ENCODE results near the gene NIN.
A peak's percentile ranks its signal among the peaks of the same experiment; 100 is the strongest.
"Not testable (repeated sequence)": the region's sequence is repeated elsewhere in the genome, so short reads cannot be mapped to it uniquely, and the experiment has no call there.

NIN gene

DNA sequence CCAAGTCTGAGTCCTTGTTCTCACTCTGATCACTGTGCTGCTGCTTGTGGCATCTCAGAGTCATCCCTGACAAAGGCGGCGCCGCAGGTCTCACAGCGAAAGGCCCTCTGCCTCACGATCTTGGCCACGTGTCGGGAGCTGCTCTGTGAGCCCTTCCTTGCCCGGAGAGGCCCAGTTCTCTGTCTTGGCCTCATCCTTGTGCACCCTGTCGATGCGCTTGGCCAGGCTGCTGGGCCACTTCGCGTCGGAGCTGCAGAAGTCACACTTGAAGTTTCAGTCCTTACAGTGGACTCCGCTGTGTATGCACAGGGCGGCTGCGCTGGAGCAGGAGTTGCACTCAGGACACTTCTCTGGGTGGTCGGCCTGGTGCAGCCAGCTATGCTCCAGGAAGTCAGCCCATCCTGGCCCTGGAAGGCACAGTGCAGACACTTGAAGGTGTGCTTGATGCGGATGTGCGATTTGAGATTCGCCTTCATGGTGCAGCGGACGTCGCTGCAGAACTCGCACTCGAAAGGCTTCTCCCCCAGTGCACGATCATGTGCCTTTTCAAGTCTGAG lies 126.4 kb downstream of the NIN start:
- Histone ChIP-seq H3K9ac (ENCODE audit: low read length) (no peak overlapping the region), H3K9me2 (ENCODE audit: low read depth, low read length) (no peaks in the 10 kb centered on the region), H3K27me3 (ENCODE audit: insufficient read depth, low read length) (no peaks in the 10 kb centered on the region), H3K36me3 (ENCODE audit: insufficient read depth, low read length) (no peaks in the 10 kb centered on the region), H4K20me1 (ENCODE audit: insufficient read depth, low read length) (no peaks in the 10 kb centered on the region), H2AFZ (ENCODE audit: low read length) (no peak overlapping the region), H3K9me3 (ENCODE audit: low read length) (0 out of 2 replicates have a peak, but pooled peaks cover 3% of the 10 kb centered on the region), H3F3A (ENCODE audit: insufficient read depth, low read length) (no peaks in the 10 kb centered on the region), H3K79me2 (ENCODE audit: insufficient read depth, low read length) (no peaks in the 10 kb centered on the region), H3K4me3 (ENCODE audit: low read depth, low read length, poor library complexity, severe bottlenecking) (no peak overlapping the region), H3K4me1 (ENCODE audit: insufficient read depth, low read length, severe bottlenecking) (no peaks in the 10 kb centered on the region), H3K27ac (ENCODE audit: low read depth, low read length, poor library complexity, severe bottlenecking) (no peak overlapping the region), H3K4me2 (ENCODE audit: low read length) (no peak overlapping the region)
- TF ChIP-seq, protein P1, sequence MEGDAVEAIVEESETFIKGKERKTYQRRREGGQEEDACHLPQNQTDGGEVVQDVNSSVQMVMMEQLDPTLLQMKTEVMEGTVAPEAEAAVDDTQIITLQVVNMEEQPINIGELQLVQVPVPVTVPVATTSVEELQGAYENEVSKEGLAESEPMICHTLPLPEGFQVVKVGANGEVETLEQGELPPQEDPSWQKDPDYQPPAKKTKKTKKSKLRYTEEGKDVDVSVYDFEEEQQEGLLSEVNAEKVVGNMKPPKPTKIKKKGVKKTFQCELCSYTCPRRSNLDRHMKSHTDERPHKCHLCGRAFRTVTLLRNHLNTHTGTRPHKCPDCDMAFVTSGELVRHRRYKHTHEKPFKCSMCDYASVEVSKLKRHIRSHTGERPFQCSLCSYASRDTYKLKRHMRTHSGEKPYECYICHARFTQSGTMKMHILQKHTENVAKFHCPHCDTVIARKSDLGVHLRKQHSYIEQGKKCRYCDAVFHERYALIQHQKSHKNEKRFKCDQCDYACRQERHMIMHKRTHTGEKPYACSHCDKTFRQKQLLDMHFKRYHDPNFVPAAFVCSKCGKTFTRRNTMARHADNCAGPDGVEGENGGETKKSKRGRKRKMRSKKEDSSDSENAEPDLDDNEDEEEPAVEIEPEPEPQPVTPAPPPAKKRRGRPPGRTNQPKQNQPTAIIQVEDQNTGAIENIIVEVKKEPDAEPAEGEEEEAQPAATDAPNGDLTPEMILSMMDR (IDR thresholded peaks at IDR 0.05; ENCODE audit: low read length) = no peak
- no peak for TF ChIP-seq EZH2 (IDR thresholded peaks at IDR 0.05; ENCODE audit: borderline replicate concordance, low read length)

DNA sequence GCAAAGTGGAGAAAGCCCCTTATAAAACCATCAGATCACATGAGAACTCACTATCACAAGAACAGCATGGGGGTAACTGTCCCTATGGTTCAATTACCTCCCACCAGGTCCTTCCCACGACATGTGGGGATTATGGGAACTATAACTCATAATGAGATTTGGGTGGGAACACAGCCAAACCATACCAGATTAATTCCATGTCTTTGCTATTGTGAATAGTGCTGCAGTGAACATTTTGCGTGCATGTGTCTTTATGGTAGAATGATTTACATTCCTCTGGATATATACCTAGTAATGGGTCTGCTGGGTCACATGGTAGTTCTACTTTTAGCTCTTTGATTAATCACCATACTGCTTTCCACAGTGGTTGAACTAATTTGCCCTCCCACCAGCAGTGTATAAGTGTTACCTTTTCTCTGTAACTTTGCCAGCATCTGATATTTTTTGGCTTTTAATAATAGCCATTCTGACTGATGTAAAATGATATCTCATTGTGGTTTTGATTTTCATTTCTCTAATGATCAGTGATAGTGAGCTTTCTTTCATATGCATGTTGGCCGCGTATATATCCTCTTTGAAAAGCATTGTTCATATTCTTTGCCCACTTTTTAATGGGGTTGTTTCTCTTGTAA lies 133.2 kb downstream of the NIN start:
- Histone ChIP-seq H3K36me3 (ENCODE audit: insufficient read depth, low read length) (no peaks in the 10 kb centered on the region), H3K9me3 (ENCODE audit: low read length) (peaks cover 10% of the 10 kb centered on the region; the same call in 1 of the 2 replicates), H3K79me2 (ENCODE audit: insufficient read depth, low read length) (no peaks in the 10 kb centered on the region), H3K9me2 (ENCODE audit: low read depth, low read length) (no peaks in the 10 kb centered on the region), H3K27me3 (ENCODE audit: insufficient read depth, low read length) (no peaks in the 10 kb centered on the region), H3F3A (ENCODE audit: insufficient read depth, low read length) (no peaks in the 10 kb centered on the region), H3K4me1 (ENCODE audit: insufficient read depth, low read length, severe bottlenecking) (no peaks in the 10 kb centered on the region), H3K4me2 (ENCODE audit: low read length) (no peak overlapping the region), H3K27ac (ENCODE audit: low read depth, low read length, poor library complexity, severe bottlenecking) (no peak overlapping the region), H2AFZ (ENCODE audit: low read length) (no peak overlapping the region), H4K20me1 (ENCODE audit: insufficient read depth, low read length) (no peaks in the 10 kb centered on the region), H3K9ac (ENCODE audit: low read length) (no peak overlapping the region), H3K4me3 (ENCODE audit: low read depth, low read length, poor library complexity, severe bottlenecking) (no peak overlapping the region)
- no peak for TF ChIP-seq EZH2 (IDR thresholded peaks at IDR 0.05; ENCODE audit: borderline replicate concordance, low read length)
- TF ChIP-seq, protein P1 (IDR thresholded peaks at IDR 0.05; ENCODE audit: low read length) = no peak

DNA sequence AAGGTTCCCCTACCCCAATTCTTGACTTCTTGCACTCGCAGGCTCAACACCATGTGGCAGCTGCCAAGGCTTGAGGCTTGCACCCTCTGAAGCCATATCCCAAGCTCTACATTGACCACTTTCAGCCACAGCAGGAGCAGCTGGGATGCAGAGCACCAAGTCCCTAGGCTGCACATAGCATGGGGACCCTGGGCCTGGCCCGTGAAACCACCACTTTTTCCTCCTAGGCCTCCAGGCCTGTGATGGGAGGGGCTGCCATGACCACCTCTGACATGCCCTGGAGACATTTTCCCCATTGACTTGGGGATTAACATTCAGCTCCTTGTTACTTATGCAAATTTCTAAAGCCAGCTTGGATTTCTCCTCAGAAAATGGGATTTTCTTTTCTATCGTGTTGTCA lies 136.7 kb downstream of the NIN start:
- peaks cover 10% of the 10 kb centered on the region; the same call in 1 of the 2 replicates for H3K9me3 ChIP-seq (ENCODE audit: low read length)
- not testable (repeated sequence) for H3K27ac ChIP-seq (ENCODE audit: low read depth, low read length, poor library complexity, severe bottlenecking); H3K79me2 ChIP-seq (ENCODE audit: insufficient read depth, low read length); H3F3A ChIP-seq (ENCODE audit: insufficient read depth, low read length); H4K20me1 ChIP-seq (ENCODE audit: insufficient read depth, low read length); H2AFZ ChIP-seq (ENCODE audit: low read length); H3K9ac ChIP-seq (ENCODE audit: low read length); H3K36me3 ChIP-seq (ENCODE audit: insufficient read depth, low read length); H3K4me2 ChIP-seq (ENCODE audit: low read length); H3K27me3 ChIP-seq (ENCODE audit: insufficient read depth, low read length); H3K9me2 ChIP-seq (ENCODE audit: low read depth, low read length); H3K4me3 ChIP-seq (ENCODE audit: low read depth, low read length, poor library complexity, severe bottlenecking); H3K4me1 ChIP-seq (ENCODE audit: insufficient read depth, low read length, severe bottlenecking)

DNA sequence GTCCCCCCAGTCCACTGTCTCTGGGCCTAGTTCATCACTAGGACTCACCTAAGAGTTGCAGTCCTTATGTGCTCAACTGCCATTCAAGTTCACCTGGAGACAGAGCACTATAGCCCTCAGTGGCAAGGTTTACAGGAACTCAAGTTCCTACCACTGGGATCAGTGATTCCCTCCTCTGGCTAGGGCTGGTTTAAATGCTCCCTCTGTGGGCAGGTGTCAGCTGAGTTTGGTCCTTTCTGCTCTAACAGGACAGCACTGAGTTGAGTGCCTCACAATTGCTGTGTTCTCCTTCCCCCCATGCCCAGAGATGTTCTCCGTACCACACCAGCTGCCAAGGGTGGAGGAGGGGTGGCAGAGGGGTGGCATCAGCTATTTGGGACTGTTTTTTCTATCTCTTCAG lies 142.1 kb downstream of the NIN start:
- H3K79me2 ChIP-seq (ENCODE audit: insufficient read depth, low read length) = no peaks in the 10 kb centered on the region
- H3K9ac ChIP-seq (ENCODE audit: low read length) = no peak overlapping the region
- TF ChIP-seq, protein P1 (IDR thresholded peaks at IDR 0.05; ENCODE audit: low read length) = peak; percentile 6; the same call in 1 of the 2 replicates
- TF ChIP-seq EZH2 (IDR thresholded peaks at IDR 0.05; ENCODE audit: borderline replicate concordance, low read length) = no peak
- no peak overlapping the region for H3K4me2 ChIP-seq (ENCODE audit: low read length)
- H3K27me3 ChIP-seq (ENCODE audit: insufficient read depth, low read length) = no peaks in the 10 kb centered on the region
- H3K9me3 ChIP-seq (ENCODE audit: low read length) = peaks cover 7% of the 10 kb centered on the region; the same call in 1 of the 2 replicates
- H3F3A ChIP-seq (ENCODE audit: insufficient read depth, low read length) = no peaks in the 10 kb centered on the region
- no peak overlapping the region for H3K27ac ChIP-seq (ENCODE audit: low read depth, low read length, poor library complexity, severe bottlenecking)
- H3K4me1 ChIP-seq (ENCODE audit: insufficient read depth, low read length, severe bottlenecking) = no peaks in the 10 kb centered on the region
- no peaks in the 10 kb centered on the region for H3K36me3 ChIP-seq (ENCODE audit: insufficient read depth, low read length)
- no peak overlapping the region for H3K4me3 ChIP-seq (ENCODE audit: low read depth, low read length, poor library complexity, severe bottlenecking)
- H2AFZ ChIP-seq (ENCODE audit: low read length) = no peak overlapping the region
- no peaks in the 10 kb centered on the region for H4K20me1 ChIP-seq (ENCODE audit: insufficient read depth, low read length)
- H3K9me2 ChIP-seq (ENCODE audit: low read depth, low read length) = no peaks in the 10 kb centered on the region

Measured in OCI-LY1 (cell line).